OCI-LY3 (cell line): Measurements from ENCODE around the gene GNAQ.

Experiments
- EZH2phosphoT487 ChIP-seq: fragments of 200-600 bp; shearing (Covaris generic); IDR thresholded peaks from 2 replicates; pipeline ENCODE4 v1.6.1; 2018; ENCODE audit warnings: antibody characterized with exemption, mixed run types, low read depth
- TF ChIP-seq, protein P1 (sequence below): fragments of 200-600, 300-600 bp; sonication (generic); IDR thresholded peaks from 2 replicates; pipeline ENCODE4 v1.5.1; 2014; ENCODE audit warnings: antibody characterized with exemption, low read length, low read depth

DNA sequence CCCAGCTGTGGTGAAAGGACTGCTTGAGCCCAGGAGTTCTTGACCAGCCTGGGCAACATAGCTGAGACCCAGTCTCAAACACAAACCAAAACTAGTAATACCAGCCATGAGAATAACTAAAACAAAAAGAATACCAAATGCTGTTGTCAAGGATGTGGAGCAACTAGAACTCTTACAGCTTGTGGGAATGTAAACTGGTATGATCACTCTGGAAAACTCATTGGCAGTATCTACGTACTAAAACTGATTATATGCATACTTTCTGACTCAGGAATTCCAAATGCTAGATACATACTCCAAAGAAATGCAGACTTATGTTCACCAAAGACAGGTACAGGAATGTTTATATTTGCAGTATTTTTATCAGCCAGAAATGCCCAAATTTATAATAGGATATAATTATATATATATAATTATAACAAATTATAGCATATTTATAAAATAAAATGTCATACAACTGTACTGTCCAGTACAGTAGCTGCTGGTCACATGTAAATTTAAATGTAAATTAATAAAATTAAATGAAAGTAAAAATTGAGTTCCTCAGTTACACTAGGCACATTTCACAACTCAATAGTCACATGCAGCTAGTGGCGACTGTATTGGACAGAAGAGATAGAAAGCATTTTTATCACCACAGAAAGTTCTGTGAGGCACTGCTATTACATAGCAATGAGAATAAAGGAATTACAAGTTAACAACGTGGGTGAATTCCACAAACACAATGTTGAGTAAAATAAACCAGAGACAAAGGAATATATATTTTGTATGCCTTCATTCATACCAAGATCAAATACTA, 118.5 kb downstream of the GNAQ start:
- TF ChIP-seq, protein P1, sequence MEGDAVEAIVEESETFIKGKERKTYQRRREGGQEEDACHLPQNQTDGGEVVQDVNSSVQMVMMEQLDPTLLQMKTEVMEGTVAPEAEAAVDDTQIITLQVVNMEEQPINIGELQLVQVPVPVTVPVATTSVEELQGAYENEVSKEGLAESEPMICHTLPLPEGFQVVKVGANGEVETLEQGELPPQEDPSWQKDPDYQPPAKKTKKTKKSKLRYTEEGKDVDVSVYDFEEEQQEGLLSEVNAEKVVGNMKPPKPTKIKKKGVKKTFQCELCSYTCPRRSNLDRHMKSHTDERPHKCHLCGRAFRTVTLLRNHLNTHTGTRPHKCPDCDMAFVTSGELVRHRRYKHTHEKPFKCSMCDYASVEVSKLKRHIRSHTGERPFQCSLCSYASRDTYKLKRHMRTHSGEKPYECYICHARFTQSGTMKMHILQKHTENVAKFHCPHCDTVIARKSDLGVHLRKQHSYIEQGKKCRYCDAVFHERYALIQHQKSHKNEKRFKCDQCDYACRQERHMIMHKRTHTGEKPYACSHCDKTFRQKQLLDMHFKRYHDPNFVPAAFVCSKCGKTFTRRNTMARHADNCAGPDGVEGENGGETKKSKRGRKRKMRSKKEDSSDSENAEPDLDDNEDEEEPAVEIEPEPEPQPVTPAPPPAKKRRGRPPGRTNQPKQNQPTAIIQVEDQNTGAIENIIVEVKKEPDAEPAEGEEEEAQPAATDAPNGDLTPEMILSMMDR: no peak
- no peak for TF ChIP-seq EZH2phosphoT487
